ENCODE data around the gene SLC18A3. TPM values are rescaled to one million over a fixed set of nuclear protein-coding genes. Genes with fewer than 3 reads are reported as not detected.
A peak's percentile ranks its signal among the peaks of the same experiment; 100 is the strongest.

Gene SLC18A3
- total RNA-seq, 1 experiment from 2014 or later = not detected

DNA sequence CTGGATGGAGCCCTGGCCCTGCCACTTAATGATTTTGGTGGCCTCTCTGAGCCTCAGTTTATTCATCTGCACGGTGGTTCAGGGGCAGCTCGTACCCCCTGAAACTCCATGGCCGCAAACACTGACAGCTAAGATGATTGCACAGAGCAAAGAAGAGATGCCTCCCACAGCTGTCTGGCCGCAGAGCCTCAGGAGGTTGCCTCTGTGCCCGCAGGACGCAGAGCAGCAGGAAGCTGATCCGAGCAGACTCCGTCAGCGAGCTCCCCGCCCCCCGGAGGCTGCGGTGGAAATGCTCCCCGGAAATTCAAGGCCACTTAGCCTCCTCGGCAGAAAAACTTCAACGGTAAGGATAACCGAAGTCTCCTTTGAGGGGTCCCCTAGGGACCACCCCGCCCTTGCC, 39.2 kb downstream of the SLC18A3 start:
- Mint-ChIP-seq H3K9me3 (no peaks in the 10 kb centered on the region), H3K27ac (peak overlapping the region in 1 of 3 experiments; percentile 83; a peak in 1 of 7 replicates), H3K36me3 (ENCODE audit: insufficient read depth in 1 of 3, low read depth in 3 of 3) (no peaks in the 10 kb centered on the region), H3K4me3 (no peak overlapping the region; a peak in 1 of 5 replicates), H3K27me3 (ENCODE audit: low read depth) (peaks cover 61% of the 10 kb centered on the region), H3K4me1 (peaks cover 9 to 13% of the 10 kb centered on the region in 2 experiments)
- Histone ChIP-seq H3T11ph (ENCODE audit: low read length) (no peak overlapping the region), H2AFZ (ENCODE audit: low read length) (no peak overlapping the region), H4K8ac (replicated peaks; ENCODE audit: insufficient read length, low read depth, low read length) (no peak overlapping the region), H2BK12ac (ENCODE audit: insufficient read length, low read depth, low read length) (no peak overlapping the region), H3K18ac (ENCODE audit: insufficient read length, low read depth, low read length) (no peak overlapping the region), H3K23ac (ENCODE audit: insufficient read length, low read depth, low read length) (no peak overlapping the region), H3K9me3 (ENCODE audit: control insufficient read depth, low read depth, low read length) (no peaks in the 10 kb centered on the region), H3K23me2 (ENCODE audit: insufficient read length, low read depth, low read length, poor library complexity, severe bottlenecking) (no peaks in the 10 kb centered on the region), H2AK5ac (ENCODE audit: insufficient read length, low read length) (no peak overlapping the region), H4K5ac (ENCODE audit: insufficient read length, low read depth, low read length) (no peak overlapping the region), H4K20me1 (ENCODE audit: control insufficient read depth, insufficient read depth, insufficient read length) (no peaks in the 10 kb centered on the region), H3K79me2 (ENCODE audit: insufficient read depth, low read length) (no peaks in the 10 kb centered on the region), H2BK120ac (ENCODE audit: low read depth, low read length, poor library complexity, severe bottlenecking) (no peak overlapping the region), H3K27ac (ENCODE audit: insufficient read length, low read depth, low read length) (no peak overlapping the region), H3K56ac (ENCODE audit: insufficient read length, low read depth, low read length) (no peak overlapping the region), H2BK15ac (ENCODE audit: low read depth, low read length) (no peak overlapping the region), H3K14ac (ENCODE audit: insufficient read depth, low read length) (no peak overlapping the region), H4K91ac (ENCODE audit: insufficient read length, low read depth, low read length) (no peak overlapping the region), H2BK20ac (ENCODE audit: low read depth, low read length, poor library complexity, severe bottlenecking) (no peak overlapping the region), H3K79me1 (ENCODE audit: insufficient read depth, low read depth, low read length, poor library complexity, severe bottlenecking) (no peaks in the 10 kb centered on the region), H3K4me1 (ENCODE audit: insufficient read depth, low read length) (no peaks in the 10 kb centered on the region), H2BK5ac (ENCODE audit: insufficient read length, low read length) (no peak overlapping the region), H3K4me2 (ENCODE audit: insufficient read depth, insufficient read length, low read length) (no peak overlapping the region), H3K27me3 (ENCODE audit: insufficient read depth, low read length) (no peaks in the 10 kb centered on the region; the same call in 1 of the 2 replicates), H3K9ac (ENCODE audit: extremely low read depth, insufficient read length, low read length) (no peak overlapping the region), H3K4ac (ENCODE audit: low read depth, low read length) (no peak overlapping the region)
- peak; percentile 59 for DNase-seq
- TF ChIP-seq, protein P1, sequence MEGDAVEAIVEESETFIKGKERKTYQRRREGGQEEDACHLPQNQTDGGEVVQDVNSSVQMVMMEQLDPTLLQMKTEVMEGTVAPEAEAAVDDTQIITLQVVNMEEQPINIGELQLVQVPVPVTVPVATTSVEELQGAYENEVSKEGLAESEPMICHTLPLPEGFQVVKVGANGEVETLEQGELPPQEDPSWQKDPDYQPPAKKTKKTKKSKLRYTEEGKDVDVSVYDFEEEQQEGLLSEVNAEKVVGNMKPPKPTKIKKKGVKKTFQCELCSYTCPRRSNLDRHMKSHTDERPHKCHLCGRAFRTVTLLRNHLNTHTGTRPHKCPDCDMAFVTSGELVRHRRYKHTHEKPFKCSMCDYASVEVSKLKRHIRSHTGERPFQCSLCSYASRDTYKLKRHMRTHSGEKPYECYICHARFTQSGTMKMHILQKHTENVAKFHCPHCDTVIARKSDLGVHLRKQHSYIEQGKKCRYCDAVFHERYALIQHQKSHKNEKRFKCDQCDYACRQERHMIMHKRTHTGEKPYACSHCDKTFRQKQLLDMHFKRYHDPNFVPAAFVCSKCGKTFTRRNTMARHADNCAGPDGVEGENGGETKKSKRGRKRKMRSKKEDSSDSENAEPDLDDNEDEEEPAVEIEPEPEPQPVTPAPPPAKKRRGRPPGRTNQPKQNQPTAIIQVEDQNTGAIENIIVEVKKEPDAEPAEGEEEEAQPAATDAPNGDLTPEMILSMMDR (conservative IDR thresholded peaks at IDR 0.05) = peak; percentile 30; the same call in 2 of the 3 replicates
- no CpG with 5 or more reads among the region's 17 CpGs for WGBS (ENCODE audit: extremely low coverage, insufficient read length, low lambda C conversion rate)

Measured in H9 (cell line).